Measurements from ENCODE around the gene FAM171A1.
A peak's percentile ranks its signal among the peaks of the same experiment; 100 is the strongest.

Gene FAM171A1

DNA sequence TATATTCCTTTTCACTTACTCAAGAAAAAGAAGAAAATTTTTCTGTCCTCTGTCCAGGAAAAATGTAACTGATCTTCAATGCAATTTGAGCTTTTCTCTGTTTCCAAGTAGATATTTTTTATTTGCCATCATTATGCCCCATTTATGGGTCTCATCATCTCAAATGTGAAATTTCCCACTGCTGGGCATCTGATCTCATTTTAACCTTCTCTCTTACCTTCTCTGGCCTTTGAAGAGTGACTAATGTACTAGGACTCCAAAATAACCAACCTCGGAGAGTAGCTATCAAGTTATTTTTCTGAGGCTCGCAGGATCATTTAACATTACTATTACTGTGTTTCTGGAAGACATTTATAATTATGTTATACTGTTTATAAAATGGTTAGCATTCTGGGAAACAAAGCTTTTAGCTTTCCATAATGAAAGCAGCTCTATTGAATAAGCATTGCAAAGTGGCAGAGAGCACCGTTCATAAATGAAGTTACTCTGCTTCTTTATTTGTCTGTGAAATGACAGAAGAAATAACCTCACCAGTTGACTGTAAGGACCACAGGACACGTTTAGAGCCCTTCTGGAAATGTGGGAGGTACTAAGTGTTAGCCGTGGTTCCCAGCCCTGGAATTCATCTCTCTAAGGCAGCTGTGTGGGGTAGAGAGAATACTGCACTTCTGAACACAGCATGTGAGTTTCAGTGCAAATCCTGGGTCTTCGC, 169.3 kb downstream of the FAM171A1 start:
- no peak overlapping the region for H3K4me3 ChIP-seq (ENCODE audit: low read depth, low read length)
- TF ChIP-seq, protein P1, sequence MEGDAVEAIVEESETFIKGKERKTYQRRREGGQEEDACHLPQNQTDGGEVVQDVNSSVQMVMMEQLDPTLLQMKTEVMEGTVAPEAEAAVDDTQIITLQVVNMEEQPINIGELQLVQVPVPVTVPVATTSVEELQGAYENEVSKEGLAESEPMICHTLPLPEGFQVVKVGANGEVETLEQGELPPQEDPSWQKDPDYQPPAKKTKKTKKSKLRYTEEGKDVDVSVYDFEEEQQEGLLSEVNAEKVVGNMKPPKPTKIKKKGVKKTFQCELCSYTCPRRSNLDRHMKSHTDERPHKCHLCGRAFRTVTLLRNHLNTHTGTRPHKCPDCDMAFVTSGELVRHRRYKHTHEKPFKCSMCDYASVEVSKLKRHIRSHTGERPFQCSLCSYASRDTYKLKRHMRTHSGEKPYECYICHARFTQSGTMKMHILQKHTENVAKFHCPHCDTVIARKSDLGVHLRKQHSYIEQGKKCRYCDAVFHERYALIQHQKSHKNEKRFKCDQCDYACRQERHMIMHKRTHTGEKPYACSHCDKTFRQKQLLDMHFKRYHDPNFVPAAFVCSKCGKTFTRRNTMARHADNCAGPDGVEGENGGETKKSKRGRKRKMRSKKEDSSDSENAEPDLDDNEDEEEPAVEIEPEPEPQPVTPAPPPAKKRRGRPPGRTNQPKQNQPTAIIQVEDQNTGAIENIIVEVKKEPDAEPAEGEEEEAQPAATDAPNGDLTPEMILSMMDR (IDR thresholded peaks at IDR 0.05; ENCODE audit: low read depth, low read length, missing control alignments) = no peak
- DNase-seq (ENCODE audit: low read depth) = no peak
- in situ Hi-C loops (cut with HindIII; ENCODE audit: low sequenced_read_pairs) = no loop called here

DNA sequence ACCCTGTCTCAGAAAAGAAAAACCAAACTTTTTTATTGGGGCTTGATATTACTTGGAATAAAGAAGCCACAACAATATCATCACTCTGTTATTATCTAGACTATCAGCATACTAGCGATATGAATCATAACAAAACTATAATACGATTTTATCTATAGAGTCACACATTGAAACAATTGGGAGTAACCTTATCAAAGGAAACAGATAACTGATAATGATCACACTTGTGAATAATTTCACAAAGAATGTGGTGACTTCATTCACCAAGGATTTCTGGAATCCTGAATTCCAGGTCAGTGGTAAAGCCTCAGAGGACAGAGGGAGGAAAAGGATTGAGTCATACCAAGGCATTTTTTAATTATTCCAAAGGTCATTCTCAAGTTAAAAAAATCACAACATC, 170.5 kb downstream of the FAM171A1 start:
- no peak overlapping the region for H3K4me3 ChIP-seq (ENCODE audit: low read depth, low read length)
- in situ Hi-C loops (cut with HindIII; ENCODE audit: low sequenced_read_pairs) = no loop called here
- DNase-seq (ENCODE audit: low read depth) = peak; percentile 74
- TF ChIP-seq, protein P1 (IDR thresholded peaks at IDR 0.05; ENCODE audit: low read depth, low read length, missing control alignments) = no peak

DNA sequence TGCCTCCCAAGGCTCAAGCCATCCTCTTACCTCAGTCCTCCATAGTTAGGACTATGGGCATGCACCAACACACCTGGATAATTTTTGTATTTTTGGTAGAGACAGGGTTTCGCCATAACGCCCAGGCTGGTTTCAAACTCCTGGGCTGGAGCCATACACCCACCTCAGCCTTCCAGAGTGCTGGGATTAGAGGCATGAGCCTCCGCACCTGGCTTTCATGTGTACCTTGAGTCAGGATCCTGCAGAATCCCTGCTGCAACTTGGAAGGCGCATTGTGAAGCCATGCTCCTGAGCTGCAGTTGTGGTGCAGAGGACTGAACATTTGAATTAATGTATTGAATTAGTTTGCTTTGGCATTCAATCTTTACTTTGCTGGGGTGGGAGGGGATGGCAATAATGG, 173.2 kb downstream of the FAM171A1 start:
- no peak overlapping the region for H3K4me3 ChIP-seq (ENCODE audit: low read depth, low read length)
- in situ Hi-C loops (cut with HindIII; ENCODE audit: low sequenced_read_pairs) = no loop called here
- DNase-seq (ENCODE audit: low read depth) = no peak
- TF ChIP-seq, protein P1 (IDR thresholded peaks at IDR 0.05; ENCODE audit: low read depth, low read length, missing control alignments) = no peak

DNA sequence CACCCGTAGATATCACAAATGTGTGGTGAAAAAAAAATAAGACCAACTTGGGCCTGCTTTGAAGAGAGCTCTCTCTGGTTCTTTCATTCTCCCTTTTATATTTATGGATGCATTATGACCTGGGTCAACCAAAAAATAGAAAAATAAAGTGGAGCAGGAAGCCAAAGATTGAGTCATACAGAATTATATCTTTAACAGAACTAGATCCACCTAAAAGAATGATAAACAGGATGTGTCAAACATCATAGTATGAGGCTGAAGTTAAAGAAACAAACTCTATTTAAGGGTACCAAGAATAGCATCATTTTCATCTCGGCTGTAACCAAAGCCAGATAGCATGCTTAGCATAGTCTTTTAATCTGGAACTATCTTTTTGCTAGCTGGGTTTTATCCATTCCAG, 173.8 kb downstream of the FAM171A1 start:
- in situ Hi-C loops (cut with HindIII; ENCODE audit: low sequenced_read_pairs) = no loop called here
- TF ChIP-seq, protein P1 (IDR thresholded peaks at IDR 0.05; ENCODE audit: low read depth, low read length, missing control alignments) = no peak
- no peak overlapping the region for H3K4me3 ChIP-seq (ENCODE audit: low read depth, low read length)
- DNase-seq (ENCODE audit: low read depth) = no peak

DNA sequence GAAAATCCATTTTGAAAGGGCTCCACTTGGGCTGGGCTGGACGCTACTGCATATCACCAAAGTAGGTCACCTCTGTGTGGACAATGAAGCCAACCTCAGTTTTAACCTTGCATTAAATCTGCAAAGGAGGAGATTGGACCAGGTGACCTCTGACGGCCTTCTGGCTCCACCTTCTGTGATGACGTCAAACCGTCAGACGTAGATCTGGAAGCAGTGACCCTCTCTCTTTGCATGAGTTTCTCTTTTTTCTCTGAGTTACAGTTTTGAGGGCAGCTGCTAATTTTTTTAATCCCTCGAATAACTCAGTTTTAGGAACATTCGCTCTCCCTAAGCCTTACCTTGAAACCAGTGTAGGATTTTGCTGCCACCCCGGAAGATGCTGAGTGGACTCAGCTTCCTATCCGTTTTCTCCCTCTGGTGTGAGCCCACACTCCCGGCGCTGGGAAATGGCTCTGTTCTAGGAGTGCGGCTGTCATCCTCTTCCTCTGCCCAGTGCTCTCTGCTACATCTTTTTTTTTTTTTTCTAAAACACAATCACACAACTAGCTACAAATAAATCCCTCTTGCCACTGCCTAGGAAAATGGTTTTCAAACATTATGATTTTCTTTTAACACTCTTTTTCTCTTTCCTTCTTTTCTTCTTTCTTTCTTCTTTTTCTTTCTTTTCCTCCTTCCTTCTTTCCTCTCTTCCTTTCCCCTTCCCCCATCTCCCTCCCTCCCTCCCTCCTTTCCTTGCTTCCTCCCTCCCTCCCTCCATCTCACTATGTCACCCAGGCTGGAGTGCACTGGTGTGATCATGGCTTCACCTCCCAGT, 174.9 kb downstream of the FAM171A1 start:
- in situ Hi-C loops (cut with HindIII; ENCODE audit: low sequenced_read_pairs) = no loop called here
- TF ChIP-seq, protein P1 (IDR thresholded peaks at IDR 0.05; ENCODE audit: low read depth, low read length, missing control alignments) = no peak
- no peak for DNase-seq (ENCODE audit: low read depth)
- no peak overlapping the region for H3K4me3 ChIP-seq (ENCODE audit: low read depth, low read length)

DNA sequence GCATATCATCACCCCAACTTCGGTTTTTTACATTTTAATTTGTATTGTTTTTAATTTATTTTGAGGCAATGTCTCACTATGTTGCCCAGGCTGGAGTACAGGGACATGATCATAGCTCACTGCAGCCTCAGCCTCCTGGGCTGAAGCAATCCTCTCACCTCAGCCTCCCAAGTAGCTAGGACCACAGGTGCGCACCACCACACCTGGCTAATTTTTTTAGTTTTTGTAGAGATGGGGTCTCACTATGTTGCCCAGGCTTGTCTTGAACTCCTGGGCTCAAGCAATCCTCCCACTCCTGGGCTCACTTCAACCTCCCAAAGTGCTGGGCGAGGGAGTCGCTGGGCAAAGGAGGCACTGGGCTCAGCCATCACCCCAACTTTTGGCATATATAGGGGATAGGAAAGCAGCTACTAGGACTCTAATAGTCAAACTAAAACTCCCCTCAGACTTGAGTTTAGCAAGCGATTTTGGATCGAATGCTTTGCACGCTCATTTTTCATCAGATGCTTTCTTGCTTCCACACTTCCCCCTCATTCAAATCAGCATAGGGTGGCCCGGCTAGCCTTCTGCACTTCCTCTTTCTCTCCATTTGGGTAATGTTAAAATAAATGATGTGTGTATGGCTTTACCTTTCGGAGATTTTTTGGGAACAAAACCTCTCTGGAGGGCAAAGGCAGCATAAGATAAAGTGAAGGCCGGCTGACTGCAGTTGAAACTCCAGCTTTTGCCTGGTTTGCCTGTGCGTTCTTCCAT, 181.8 kb downstream of the FAM171A1 start:
- no peak overlapping the region for H3K4me3 ChIP-seq (ENCODE audit: low read depth, low read length)
- DNase-seq (ENCODE audit: low read depth) = no peak
- in situ Hi-C loops (cut with HindIII; ENCODE audit: low sequenced_read_pairs) = no loop called here
- TF ChIP-seq, protein P1 (IDR thresholded peaks at IDR 0.05; ENCODE audit: low read depth, low read length, missing control alignments) = no peak

Data from astrocyte of the cerebellum (primary cell).